ENCODE data around the gene CDH24. TPM values are rescaled to one million over a fixed set of nuclear protein-coding genes. Genes with fewer than 3 reads are reported as not detected.

Gene CDH24
- total and polyA plus RNA-seq, 2 of the 13 experiments (the other 11 are each of a cell fraction or from before 2014, with no cell fraction given) = 0.69 to 0.99 TPM

GRCh38 chr14:23094666-23095195 is 37.4 kb upstream of the CDH24 start, which contains the start of gene ACIN1 (continued):
- no peak for TF ChIP-seq GLMP (CRISPR knock-in tag; IDR thresholded peaks at IDR 0.05; ENCODE audit: borderline replicate concordance)
- peak; percentile 95; the same call in 1 of the 2 replicates for TF ChIP-seq ZBTB4 (CRISPR knock-in tag; IDR thresholded peaks at IDR 0.05; ENCODE audit: borderline replicate concordance)
- TF ChIP-seq ZBTB10 (CRISPR knock-in tag; IDR thresholded peaks at IDR 0.05; ENCODE audit: borderline replicate concordance) = peak; percentile 85; the same call in 1 of the 2 replicates
- TF ChIP-seq ZNF124 (CRISPR knock-in tag; IDR thresholded peaks at IDR 0.05) = peak; percentile 92
- no peak for TF ChIP-seq SNRNP70 (IDR thresholded peaks at IDR 0.05; ENCODE audit: low read depth, low read length)
- no peak for TF ChIP-seq CREM (IDR thresholded peaks at IDR 0.05)
- TF ChIP-seq CREM (CRISPR knock-in tag; IDR thresholded peaks at IDR 0.05) = no peak
- peak; percentile 96 for TF ChIP-seq PITX1 (CRISPR knock-in tag; IDR thresholded peaks at IDR 0.05)
- peak; percentile 99 for TF ChIP-seq RBM39 (IDR thresholded peaks at IDR 0.05; ENCODE audit: low read depth, low read length, poor library complexity, severe bottlenecking)
- no peak for TF ChIP-seq ZNF512 (CRISPR knock-in tag; IDR thresholded peaks at IDR 0.05)
- TF ChIP-seq SMARCC2 (IDR thresholded peaks at IDR 0.05) = no peak
- peak; percentile 74 for TF ChIP-seq ZNF121 (CRISPR knock-in tag; IDR thresholded peaks at IDR 0.05)
- peak; percentile 86 for TF ChIP-seq E2F5 (CRISPR knock-in tag; conservative IDR thresholded peaks at IDR 0.05)
- TF ChIP-seq ELF3 (CRISPR knock-in tag; IDR thresholded peaks at IDR 0.05) = peak; percentile 75
- no peak for TF ChIP-seq ZNF577 (CRISPR knock-in tag; IDR thresholded peaks at IDR 0.05; ENCODE audit: borderline replicate concordance, low read depth)
- TF ChIP-seq KLF12 (CRISPR knock-in tag; IDR thresholded peaks at IDR 0.05; ENCODE audit: borderline replicate concordance) = peak; percentile 64
- peak; percentile 97 for TF ChIP-seq ZNF777 (CRISPR knock-in tag; IDR thresholded peaks at IDR 0.05)
- no peak for TF ChIP-seq ZNF644 (CRISPR knock-in tag; IDR thresholded peaks at IDR 0.05; ENCODE audit: low read depth)
- TF ChIP-seq ATF7 (IDR thresholded peaks at IDR 0.05) = no peak
- peak; percentile 93 for TF ChIP-seq ATF7 (CRISPR knock-in tag; IDR thresholded peaks at IDR 0.05)
- no peak for TF ChIP-seq DNMT3B (CRISPR knock-in tag; conservative IDR thresholded peaks at IDR 0.05)
